HEK293T (cell line): ENCODE measurements around the gene TGM5.

ENCODE experiments used
- BHLHE40 ChIP-seq: fragments of 450-650 bp; IDR thresholded peaks from 2 replicates; pipeline ENCODE4 v1.6.1; 2016; ENCODE audit warnings: mild to moderate bottlenecking, moderate library complexity, borderline replicate concordance
- ELF4 ChIP-seq: fragments of 450-650 bp; IDR thresholded peaks from 2 replicates; pipeline ENCODE4 v1.6.1; 2017; ENCODE audit warnings: antibody characterized with exemption
- HDGF ChIP-seq: fragments of 450-650 bp; IDR thresholded peaks from 2 replicates; pipeline ENCODE4 v1.6.1; 2017; ENCODE audit warnings: antibody characterized with exemption, borderline replicate concordance
- NFRKB ChIP-seq: fragments of 450-650 bp; IDR thresholded peaks from 2 replicates; pipeline ENCODE4 v1.6.1; 2016; ENCODE audit warnings: mild to moderate bottlenecking, moderate library complexity
- TARDBP ChIP-seq: fragments of 450-650 bp; IDR thresholded peaks from 2 replicates; pipeline ENCODE4 v1.6.1; 2016
- ZNF384 ChIP-seq: fragments of 450-650 bp; IDR thresholded peaks from 2 replicates; pipeline ENCODE4 v1.6.1; 2016
- TF ChIP-seq, protein P1 (sequence below): fragments of 450-650 bp; IDR thresholded peaks from 2 replicates; pipeline ENCODE4 v1.6.1; 2016

DNA sequence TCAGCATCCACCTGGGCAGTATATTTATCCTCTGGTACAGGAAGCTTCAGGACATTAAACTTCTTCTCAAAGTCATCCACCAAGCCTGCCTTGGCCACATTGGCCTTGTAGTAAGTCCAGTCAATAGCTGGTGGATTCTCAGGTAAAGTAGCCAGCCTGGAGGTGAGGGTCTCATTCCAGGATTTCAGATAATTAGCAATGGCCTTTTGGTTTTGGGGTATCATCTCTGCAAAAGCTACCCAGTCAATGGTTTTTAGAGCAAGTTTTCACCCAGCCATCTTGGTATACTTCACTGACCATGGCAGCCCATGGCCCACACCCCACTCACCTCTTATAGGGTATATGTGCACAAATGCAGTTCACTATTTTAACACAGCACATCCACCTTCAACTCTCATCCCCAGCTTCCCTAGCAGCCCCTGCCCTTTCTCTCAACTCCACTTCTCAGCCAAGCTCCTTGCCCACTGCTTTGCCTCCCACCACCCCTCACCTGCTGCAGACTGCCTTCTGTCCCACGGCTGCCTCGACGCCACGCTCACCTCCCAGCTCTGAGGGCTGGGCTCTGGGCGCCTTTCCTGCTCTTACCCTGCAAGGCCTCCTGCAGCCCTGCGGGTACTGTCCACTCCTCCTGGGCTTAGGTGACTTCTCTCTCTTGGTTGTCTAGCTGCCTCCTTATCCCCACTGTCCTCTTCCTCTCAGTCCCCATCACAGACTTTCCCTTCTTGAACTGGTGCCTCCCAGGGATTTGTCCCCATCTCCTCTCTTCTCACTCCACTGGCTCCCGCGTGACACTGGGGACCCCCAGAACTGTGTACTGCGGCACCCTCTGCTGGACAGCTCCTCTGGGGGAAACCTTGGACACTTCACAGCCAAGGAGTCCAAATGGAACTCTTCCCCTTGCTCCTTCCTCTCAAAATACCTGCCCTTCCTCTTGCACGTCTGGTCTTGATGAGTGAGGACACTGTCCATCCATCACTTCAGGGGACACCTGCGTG lies 1.7 kb upstream of the TGM5 start:
- TF ChIP-seq ZNF384, result no peak
- TF ChIP-seq TARDBP, result no peak
- TF ChIP-seq BHLHE40, result no peak
- TF ChIP-seq, protein P1, sequence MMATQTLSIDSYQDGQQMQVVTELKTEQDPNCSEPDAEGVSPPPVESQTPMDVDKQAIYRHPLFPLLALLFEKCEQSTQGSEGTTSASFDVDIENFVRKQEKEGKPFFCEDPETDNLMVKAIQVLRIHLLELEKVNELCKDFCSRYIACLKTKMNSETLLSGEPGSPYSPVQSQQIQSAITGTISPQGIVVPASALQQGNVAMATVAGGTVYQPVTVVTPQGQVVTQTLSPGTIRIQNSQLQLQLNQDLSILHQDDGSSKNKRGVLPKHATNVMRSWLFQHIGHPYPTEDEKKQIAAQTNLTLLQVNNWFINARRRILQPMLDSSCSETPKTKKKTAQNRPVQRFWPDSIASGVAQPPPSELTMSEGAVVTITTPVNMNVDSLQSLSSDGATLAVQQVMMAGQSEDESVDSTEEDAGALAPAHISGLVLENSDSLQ, result no peak
- TF ChIP-seq ELF4, result no peak
- no peak for TF ChIP-seq NFRKB
- TF ChIP-seq HDGF, result no peak
